Activated CD4-positive, alpha-beta T cell treated with anti-CD3 and anti-CD28 coated beads, Interleukin-2, Interleukin-6, amounts not matched to agents 100 ng/mL and 50 ng/mL, durations not matched to agents 16 hours and 8 hours (primary cell): ENCODE measurements around the gene MRPL4.

Experiments
- DNase-seq: peaks from one replicate; pipeline ENCODE4 v3.0.0-alpha.2; 2020

The MRPL4 gene

GRCh38 chr19:10290357-10290875 lies 38.4 kb downstream of the MRPL4 start:
- no peak for DNase-seq

GRCh38 chr19:10290876-10291553 lies 39.0 kb downstream of the MRPL4 start:
- peak; percentile 65 for DNase-seq

- no peak for DNase-seq
Observed at GRCh38 chr19:10291554-10292205, 39.7 kb downstream of the MRPL4 start.

GRCh38 chr19:10292206-10292788 lies 40.3 kb downstream of the MRPL4 start:
- peak; percentile 85 for DNase-seq

- no peak for DNase-seq
Observed at GRCh38 chr19:10292789-10293636, 41.0 kb downstream of the MRPL4 start.

GRCh38 chr19:10293637-10294367 lies 41.8 kb downstream of the MRPL4 start:
- no peak for DNase-seq

GRCh38 chr19:10294368-10294697 lies 42.3 kb downstream of the MRPL4 start:
- no peak for DNase-seq

GRCh38 chr19:10295305-10295846 lies 43.4 kb downstream of the MRPL4 start:
- DNase-seq: peak; percentile 62

GRCh38 chr19:10295847-10296591 lies 44.0 kb downstream of the MRPL4 start:
- DNase-seq: no peak

- DNase-seq: no peak
Observed at GRCh38 chr19:10299545-10300458, 47.8 kb downstream of the MRPL4 start.

- no peak for DNase-seq
Observed at GRCh38 chr19:10305139-10305806, 53.3 kb downstream of the MRPL4 start.

GRCh38 chr19:10306327-10306726 lies 54.3 kb downstream of the MRPL4 start:
- DNase-seq: no peak

- no peak for DNase-seq
Observed at GRCh38 chr19:10309423-10309822, 57.4 kb downstream of the MRPL4 start, which contains the start of gene ZGLP1. Gene ZGLP1, minus strand, starts transcription at chr19:10309815.
